UCSD-AML1 (cell line): ENCODE measurements around the gene PRKCB.

ENCODE experiments used
- DNase-seq: peaks from one replicate; lab custom pipeline; 2025; ENCODE audit not compliant: unreplicated experiment; lab: John Stamatoyannopoulos, UW

The PRKCB gene

GRCh38 chr16:24036038-24036543, 200.3 kb downstream of the PRKCB start:
- DNase-seq, result no peak

- DNase-seq, result peak; percentile 20
Measured at GRCh38 chr16:24036614-24037013, 200.8 kb downstream of the PRKCB start.

GRCh38 chr16:24037335-24037734, 201.6 kb downstream of the PRKCB start:
- no peak for DNase-seq

- peak; percentile 53 for DNase-seq
Measured at GRCh38 chr16:24041834-24042631, 206.2 kb downstream of the PRKCB start.

- DNase-seq, result no peak
Measured at GRCh38 chr16:24044467-24044866, 208.7 kb downstream of the PRKCB start.

- no peak for DNase-seq
Measured at GRCh38 chr16:24045641-24046040, 209.9 kb downstream of the PRKCB start.

GRCh38 chr16:24046442-24046841, 210.7 kb downstream of the PRKCB start:
- no peak for DNase-seq

- no peak for DNase-seq
Measured at GRCh38 chr16:24049113-24049512, 213.3 kb downstream of the PRKCB start.

- DNase-seq, result no peak
Measured at GRCh38 chr16:24051125-24051524, 215.3 kb downstream of the PRKCB start.

GRCh38 chr16:24052329-24053098, 216.7 kb downstream of the PRKCB start:
- no peak for DNase-seq

- no peak for DNase-seq
Measured at GRCh38 chr16:24053099-24053946, 217.5 kb downstream of the PRKCB start.

GRCh38 chr16:24054741-24055491, 219.1 kb downstream of the PRKCB start:
- no peak for DNase-seq

GRCh38 chr16:24062270-24062817, 226.6 kb downstream of the PRKCB start:
- no peak for DNase-seq

GRCh38 chr16:24069036-24069590, 233.3 kb downstream of the PRKCB start:
- DNase-seq, result no peak

- DNase-seq, result peak; percentile 19
Measured at GRCh38 chr16:24070851-24071250, 235.1 kb downstream of the PRKCB start.

GRCh38 chr16:24071666-24072360, 236.0 kb downstream of the PRKCB start:
- DNase-seq, result no peak

- DNase-seq, result no peak
Measured at GRCh38 chr16:24073321-24073720, 237.5 kb downstream of the PRKCB start.

- no peak for DNase-seq
Measured at GRCh38 chr16:24074574-24074973, 238.8 kb downstream of the PRKCB start.

GRCh38 chr16:24075302-24075701, 239.5 kb downstream of the PRKCB start:
- DNase-seq, result no peak
